Hematopoietic multipotent progenitor cell treated with erythropoietin and hydrocortisone succinate and interleukin-3 and kit ligand, for 6 days (in vitro differentiated cells): ENCODE results near the gene ELOVL1.

Experiments
- DNase-seq: peaks from one replicate; pipeline ENCODE4 v3.0.0-alpha.2; 2015

Gene ELOVL1

GRCh38 chr1:43322506-43322905 lies 45.3 kb downstream of the ELOVL1 start:
- no peak for DNase-seq

GRCh38 chr1:43321331-43321891 lies 46.4 kb downstream of the ELOVL1 start:
- no peak for DNase-seq

GRCh38 chr1:43319766-43320165 lies 48.0 kb downstream of the ELOVL1 start:
- DNase-seq = no peak

GRCh38 chr1:43319288-43319687 lies 48.5 kb downstream of the ELOVL1 start:
- no peak for DNase-seq

- DNase-seq = no peak
Observed at GRCh38 chr1:43318831-43319230, 49.0 kb downstream of the ELOVL1 start.

GRCh38 chr1:43317817-43318471 lies 49.9 kb downstream of the ELOVL1 start:
- no peak for DNase-seq

- no peak for DNase-seq
Observed at GRCh38 chr1:43316738-43317520, 50.9 kb downstream of the ELOVL1 start.

GRCh38 chr1:43315963-43316737 lies 51.7 kb downstream of the ELOVL1 start:
- no peak for DNase-seq

GRCh38 chr1:43315481-43315880 lies 52.3 kb downstream of the ELOVL1 start:
- DNase-seq = no peak

- DNase-seq = no peak
Observed at GRCh38 chr1:43314233-43314632, 53.6 kb downstream of the ELOVL1 start.

- DNase-seq = no peak
Observed at GRCh38 chr1:43313771-43314170, 54.0 kb downstream of the ELOVL1 start.
